Suprapubic skin (tissue), 4 donors: ENCODE data around the gene PTPRN2.

Source experiments
- EP300 ChIP-seq: sonication (generic); formaldehyde crosslinking; IDR thresholded peaks from one replicate; pipeline ENCODE4 v1.6.1; 2017; ENCODE audit warnings: antibody characterized with exemption
- POLR2A ChIP-seq, 2 donors: fragments of 450-650 bp; IDR thresholded peaks; one replicate each; pipeline ENCODE4 v1.6.1; 2017; ENCODE audit warnings: antibody characterized with exemption in 2 of 2, mild to moderate bottlenecking in 2 of 2, moderate library complexity in 2 of 2
- POLR2AphosphoS5 ChIP-seq, 3 donors: sonication (generic); formaldehyde crosslinking; IDR thresholded peaks; one replicate each; pipeline ENCODE4 v1.6.1; 2017; ENCODE audit warnings: antibody characterized with exemption in 3 of 3
- TF ChIP-seq, protein P1 (sequence below), 2 donors: fragments of 200-600 bp in 1 of 2; fragments of 450-650 bp in 1 of 2; sonication (generic) in 1 of 2; IDR thresholded peaks; one replicate each; pipeline ENCODE4 v1.5.1; 2016 to 2019; ENCODE audit warnings: antibody characterized with exemption in 2 of 2, mild to moderate bottlenecking in 1 of 2, moderate library complexity in 1 of 2

DNA sequence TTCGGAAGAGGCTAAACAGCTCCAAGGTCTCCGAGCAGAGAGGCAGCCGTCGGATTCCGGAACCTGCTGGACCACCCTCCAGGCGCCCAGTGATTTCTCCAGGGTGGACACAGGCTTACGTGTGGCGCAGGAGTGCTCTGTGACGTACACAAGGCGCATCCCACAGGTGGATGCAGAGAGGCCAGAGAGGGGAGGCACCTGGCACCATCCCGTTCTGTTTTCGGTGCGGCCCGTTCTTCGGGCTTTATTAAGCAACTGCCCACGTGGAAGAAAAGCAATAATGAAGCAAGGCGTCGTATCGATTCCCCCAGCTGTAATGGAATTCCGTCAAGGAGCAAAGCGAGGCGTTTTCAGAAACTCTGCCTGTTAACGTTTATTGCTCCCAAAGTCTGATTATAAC, 163.6 kb downstream of the PTPRN2 start:
- no peak for TF ChIP-seq POLR2A (IDR thresholded peaks at IDR 0.05)
- TF ChIP-seq, protein P1, sequence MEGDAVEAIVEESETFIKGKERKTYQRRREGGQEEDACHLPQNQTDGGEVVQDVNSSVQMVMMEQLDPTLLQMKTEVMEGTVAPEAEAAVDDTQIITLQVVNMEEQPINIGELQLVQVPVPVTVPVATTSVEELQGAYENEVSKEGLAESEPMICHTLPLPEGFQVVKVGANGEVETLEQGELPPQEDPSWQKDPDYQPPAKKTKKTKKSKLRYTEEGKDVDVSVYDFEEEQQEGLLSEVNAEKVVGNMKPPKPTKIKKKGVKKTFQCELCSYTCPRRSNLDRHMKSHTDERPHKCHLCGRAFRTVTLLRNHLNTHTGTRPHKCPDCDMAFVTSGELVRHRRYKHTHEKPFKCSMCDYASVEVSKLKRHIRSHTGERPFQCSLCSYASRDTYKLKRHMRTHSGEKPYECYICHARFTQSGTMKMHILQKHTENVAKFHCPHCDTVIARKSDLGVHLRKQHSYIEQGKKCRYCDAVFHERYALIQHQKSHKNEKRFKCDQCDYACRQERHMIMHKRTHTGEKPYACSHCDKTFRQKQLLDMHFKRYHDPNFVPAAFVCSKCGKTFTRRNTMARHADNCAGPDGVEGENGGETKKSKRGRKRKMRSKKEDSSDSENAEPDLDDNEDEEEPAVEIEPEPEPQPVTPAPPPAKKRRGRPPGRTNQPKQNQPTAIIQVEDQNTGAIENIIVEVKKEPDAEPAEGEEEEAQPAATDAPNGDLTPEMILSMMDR (IDR thresholded peaks at IDR 0.05), result no peak
- TF ChIP-seq POLR2AphosphoS5 (IDR thresholded peaks at IDR 0.05), result no peak
- TF ChIP-seq EP300, result no peak
